SK-N-SH (cell line): ENCODE data around the gene NDUFA12. TPM values are rescaled to one million over a fixed set of nuclear protein-coding genes. Genes with fewer than 3 reads are reported as not detected.

Experiments used
- CTCF ChIA-PET: fragments of 300-600, 350-600 bp; formaldehyde crosslinking; extraction: SDS; loops from one replicate; lab custom pipeline; 2021; lab: Yijun Ruan, JAX
- POLR2A ChIA-PET: fragments of 350-600 bp; sonication (Branson Sonifier 250); formaldehyde crosslinking; extraction: SDS; loops from one replicate; lab custom pipeline; 2020; ENCODE audit warnings: antibody characterized with exemption, inconsistent platforms; lab: Yijun Ruan, JAX
- DNase-seq: peaks from one replicate; pipeline ENCODE4 v3.0.0; 2012
- H2AFZ ChIP-seq: fragments of 200-600 bp; sonication (generic); 2 replicates; pipeline ENCODE4 v1.8.1; 2016; ENCODE audit warnings: antibody characterized with exemption, mild to moderate bottlenecking, low read depth
- H3F3A ChIP-seq: fragments of 200-600 bp; sonication (generic); replicated peaks from 2 replicates; pipeline ENCODE3; 2016; ENCODE audit warnings: antibody characterized with exemption, mild to moderate bottlenecking; ENCODE audit not compliant: insufficient read depth
- H3K27ac ChIP-seq, 2 experiments: fragments of 200-500 bp in 1 of 2; fragments of 200-600 bp in 1 of 2; sonication (Bioruptor generic) in 1 of 2; sonication (generic), shearing (Covaris generic) in 1 of 2; 2 replicates each; pipeline versions ENCODE4 v1.5.1 to v1.6.1; 2014 to 2016; ENCODE audit warnings: low read depth in 2 of 2, inconsistent platforms in 1 of 2, low read length in 1 of 2, mild to moderate bottlenecking in 1 of 2, mixed read lengths in 1 of 2
- H3K27me3 ChIP-seq: fragments of 200-600 bp; sonication (generic), shearing (Covaris generic); 2 replicates; pipeline ENCODE4 v1.6.1; 2016; ENCODE audit warnings: mixed run types; ENCODE audit not compliant: insufficient read depth
- H3K36me3 ChIP-seq, 2 experiments: fragments of 200-500 bp in 1 of 2; fragments of 200-600 bp in 1 of 2; sonication (Bioruptor generic) in 1 of 2; sonication (generic) in 1 of 2; replicated peaks in 1 of 2; 2 replicates each; pipeline versions ENCODE3 to v1.5.1; 2014 to 2016; ENCODE audit warnings: low read length in 1 of 2, mild to moderate bottlenecking in 1 of 2; ENCODE audit not compliant: insufficient read depth in 2 of 2, control insufficient read depth in 1 of 2
- H3K4me1 ChIP-seq, 2 experiments: fragments of 200-500 bp in 1 of 2; fragments of 200-600 bp in 1 of 2; sonication (Bioruptor generic) in 1 of 2; sonication (generic), shearing (Covaris generic) in 1 of 2; 2 replicates each; pipeline versions ENCODE4 v1.5.1 to v1.6.1; 2014 to 2016; ENCODE audit warnings: low read depth in 1 of 2, low read length in 1 of 2, mixed run types in 1 of 2; ENCODE audit not compliant: insufficient read depth in 2 of 2, control insufficient read depth in 1 of 2
- H3K4me2 ChIP-seq: fragments of 200-600 bp; sonication (generic), shearing (Covaris generic); 2 replicates; pipeline ENCODE4 v1.6.1; 2017; ENCODE audit warnings: mixed run types
- H3K4me3 ChIP-seq, 2 experiments: fragments of 200-500 bp in 1 of 2; fragments of 200-600 bp in 1 of 2; sonication (Bioruptor generic) in 1 of 2; sonication (generic), shearing (Covaris generic) in 1 of 2; 2 replicates each; pipeline versions ENCODE4 v1.5.1 to v1.8.1; 2014 to 2016; ENCODE audit warnings: low read depth in 2 of 2, inconsistent platforms in 1 of 2, low read length in 1 of 2, mild to moderate bottlenecking in 1 of 2, mixed read lengths in 1 of 2, moderate library complexity in 1 of 2
- H3K79me2 ChIP-seq: fragments of 200-600 bp; sonication (generic); 2 replicates; pipeline ENCODE4 v1.8.1; 2017; ENCODE audit warnings: mild to moderate bottlenecking; ENCODE audit not compliant: insufficient read depth
- H3K9ac ChIP-seq: fragments of 200-600 bp; sonication (generic); 2 replicates; pipeline ENCODE4 v1.6.1; 2017; ENCODE audit warnings: mixed run types
- H3K9me2 ChIP-seq: fragments of 200-600 bp; sonication (generic); 2 replicates; pipeline ENCODE4 v1.6.1; 2017; ENCODE audit warnings: mixed run types
- H3K9me3 ChIP-seq: fragments of 200-600 bp; sonication (generic); 2 replicates; pipeline ENCODE4 v1.6.1; 2017; ENCODE audit warnings: mixed run types, mild to moderate bottlenecking, moderate library complexity
- H4K20me1 ChIP-seq: fragments of 200-600 bp; sonication (generic); 2 replicates; pipeline ENCODE4 v1.6.1; 2017; ENCODE audit warnings: mild to moderate bottlenecking, mixed run types; ENCODE audit not compliant: insufficient read depth
- FOSL2 ChIP-seq: IDR thresholded peaks from 2 replicates; pipeline ENCODE4 v1.4.0; 2012; ENCODE audit warnings: low read depth, mild to moderate bottlenecking, moderate library complexity, borderline replicate concordance
- FOXJ3 ChIP-seq: sonication (generic); formaldehyde crosslinking; IDR thresholded peaks from 2 replicates; pipeline ENCODE4 v1.5.1; 2020; ENCODE audit warnings: mild to moderate bottlenecking, missing genetic modification reagents
- FOXM1 ChIP-seq: IDR thresholded peaks from 2 replicates; pipeline ENCODE4 v1.4.0; 2012; ENCODE audit warnings: low read depth, mild to moderate bottlenecking
- GATA2 ChIP-seq: sonication (generic); formaldehyde crosslinking; IDR thresholded peaks from 2 replicates; pipeline ENCODE4 v1.5.0; 2020; ENCODE audit warnings: mild to moderate bottlenecking, missing genetic modification reagents
- IRF3 ChIP-seq: fragments of 150-350 bp; IDR thresholded peaks from 2 replicates; pipeline ENCODE4 v1.6.1; 2016; ENCODE audit warnings: mild to moderate bottlenecking, low read depth, low read length
- MAX ChIP-seq: IDR thresholded peaks from 2 replicates; pipeline ENCODE4 v1.4.0; 2012; ENCODE audit warnings: low read depth
- MEF2A ChIP-seq: IDR thresholded peaks from 2 replicates; pipeline ENCODE4 v1.4.0; 2012; ENCODE audit warnings: low read depth, borderline replicate concordance
- MXI1 ChIP-seq: IDR thresholded peaks from 2 replicates; pipeline ENCODE4 v1.6.1; 2012; ENCODE audit warnings: mild to moderate bottlenecking, low read depth, low read length, improper control_type of control experiment
- NRF1 ChIP-seq: IDR thresholded peaks from 2 replicates; pipeline ENCODE4 v1.6.1; 2012; ENCODE audit warnings: low read depth, mild to moderate bottlenecking, low read length
- POLR2AphosphoS5 ChIP-seq: IDR thresholded peaks from 2 replicates; pipeline ENCODE4 v1.6.1; 2012; ENCODE audit warnings: low read depth, low read length
- RCOR1 ChIP-seq: fragments of 150-350 bp; IDR thresholded peaks from 2 replicates; pipeline ENCODE4 v1.6.1; 2017; ENCODE audit warnings: antibody characterized with exemption, low read length
- RFX5 ChIP-seq: IDR thresholded peaks from 2 replicates; pipeline ENCODE4 v1.6.1; 2012; ENCODE audit warnings: mild to moderate bottlenecking, improper control_type of control experiment, low read length
- SMC3 ChIP-seq: IDR thresholded peaks from 2 replicates; pipeline ENCODE4 v1.6.1; 2012; ENCODE audit warnings: low read depth, low read length, improper control_type of control experiment
- TAF1 ChIP-seq: IDR thresholded peaks from 2 replicates; pipeline ENCODE4 v1.6.1; 2012; ENCODE audit warnings: low read depth, mild to moderate bottlenecking, low read length, moderate library complexity, borderline replicate concordance
- TEAD4 ChIP-seq: IDR thresholded peaks from 2 replicates; pipeline ENCODE4 v1.4.0; 2012; ENCODE audit warnings: mild to moderate bottlenecking, borderline replicate concordance; ENCODE audit not compliant: insufficient read depth
- USF2 ChIP-seq: fragments of 150-350 bp; IDR thresholded peaks from 2 replicates; pipeline ENCODE4 v1.6.1; 2017; ENCODE audit warnings: antibody characterized with exemption, low read length, low read depth, borderline replicate concordance
- YY1 ChIP-seq: IDR thresholded peaks from 2 replicates; pipeline ENCODE4 v1.4.0; 2012; ENCODE audit warnings: low read depth, mild to moderate bottlenecking
- ZBTB33 ChIP-seq: IDR thresholded peaks from 2 replicates; pipeline ENCODE4 v1.4.0; 2012; ENCODE audit warnings: low read depth, borderline replicate concordance
- WGBS: methylation state at CpG from one replicate; pipeline ENCODE4 v1.1.6; 2017; ENCODE audit warnings: low lambda C conversion rate; 5-methylcytosine and 5-hydroxymethylcytosine counted together
- polyA plus RNA-seq, 3 experiments: library from polyadenylated mRNA; depleted of rRNA; stranded (reverse); fragments of >200 nt; gene quantifications; 2 replicates each; pipeline ENCODE4 v1.2.3, GENCODE V29; 2012

The NDUFA12 gene
- polyA plus RNA-seq, 1 of the 3 experiments (the other 2 are of a cell fraction) = 106 TPM

DNA sequence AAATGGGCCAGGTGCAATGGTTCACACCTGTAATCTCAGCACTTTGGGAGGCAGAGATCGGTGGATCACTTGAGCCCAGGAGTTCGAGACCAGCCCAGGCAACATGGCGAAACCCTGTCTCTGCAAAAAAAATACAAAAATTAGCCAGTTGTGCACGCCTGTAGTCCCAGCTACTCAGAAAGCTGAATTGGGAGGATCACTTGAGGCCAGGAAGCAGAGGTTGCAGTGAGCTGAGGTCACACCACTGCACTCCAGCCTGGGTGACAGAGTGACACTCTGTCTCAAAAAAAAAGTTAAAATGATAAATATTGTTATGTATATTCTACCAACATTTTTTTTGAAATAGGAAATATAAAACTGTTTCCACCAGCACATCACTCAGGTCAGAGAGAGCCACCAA, 64.9 kb downstream of the NDUFA12 start:
- H3F3A ChIP-seq = no peaks in the 10 kb centered on the region
- no peak for DNase-seq
- H3K9me3 ChIP-seq = no peaks in the 10 kb centered on the region
- no peaks in the 10 kb centered on the region for H3K79me2 ChIP-seq
- TF ChIP-seq NRF1 (no peak), MEF2A (no peak), RFX5 (no peak), SMC3 (no peak), MAX (no peak), ZBTB33 (no peak), TAF1 (no peak), USF2 (no peak), POLR2AphosphoS5 (no peak), TEAD4 (no peak), FOSL2 (no peak), FOXM1 (no peak), IRF3 (no peak), RCOR1 (no peak), GATA2 (CRISPR knock-in tag) (no peak)
- no peaks in the 10 kb centered on the region; a peak in 1 of 4 replicates for H3K4me1 ChIP-seq
- H3K4me3 ChIP-seq = no peak overlapping the region
- H3K27me3 ChIP-seq = no peaks in the 10 kb centered on the region
- H3K36me3 ChIP-seq = no peaks in the 10 kb centered on the region
- ChIA-PET POLR2A (no interaction called here), CTCF (no interaction called here)
- 71% methylated on average over 4 of the region's 4 CpGs for WGBS
- no peaks in the 10 kb centered on the region for H4K20me1 ChIP-seq
- H3K9me2 ChIP-seq = no peaks in the 10 kb centered on the region
- H3K9ac ChIP-seq = no peak overlapping the region
- H3K4me2 ChIP-seq = no peak overlapping the region
- H2AFZ ChIP-seq = no peak overlapping the region
- H3K27ac ChIP-seq = no peak overlapping the region

DNA sequence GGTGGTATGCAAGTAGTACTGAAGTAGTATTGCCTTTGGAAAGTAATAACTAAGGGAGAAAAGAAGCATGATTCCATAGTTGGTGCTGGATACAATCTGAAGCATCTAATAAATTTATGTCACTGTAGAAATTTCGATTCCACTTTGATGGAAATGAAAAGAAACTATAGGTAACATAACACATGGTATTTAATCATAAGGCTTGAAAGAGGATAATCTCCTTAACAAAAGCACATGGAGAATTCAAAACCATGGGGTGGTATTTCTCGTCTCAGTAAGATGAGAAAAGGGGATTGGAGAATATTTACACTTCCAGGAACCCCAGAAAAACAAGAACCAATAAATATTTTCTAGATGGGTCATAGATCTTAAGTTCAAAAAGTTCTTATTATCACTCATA, 72.7 kb downstream of the NDUFA12 start:
- H3F3A ChIP-seq = no peaks in the 10 kb centered on the region
- ChIA-PET CTCF (no interaction called here), POLR2A (no interaction called here)
- no peaks in the 10 kb centered on the region for H3K4me1 ChIP-seq
- no peaks in the 10 kb centered on the region for H4K20me1 ChIP-seq
- H3K27me3 ChIP-seq = no peaks in the 10 kb centered on the region
- no peaks in the 10 kb centered on the region for H3K79me2 ChIP-seq
- H3K9me3 ChIP-seq = no peaks in the 10 kb centered on the region
- no peak overlapping the region for H3K27ac ChIP-seq
- H2AFZ ChIP-seq = no peak overlapping the region
- H3K4me2 ChIP-seq = no peak overlapping the region
- no peak for DNase-seq
- H3K4me3 ChIP-seq = no peak overlapping the region
- no peaks in the 10 kb centered on the region for H3K36me3 ChIP-seq
- TF ChIP-seq YY1 (no peak), MAX (no peak), RFX5 (no peak), ZBTB33 (no peak), FOXJ3 (CRISPR knock-in tag) (no peak), POLR2AphosphoS5 (no peak), FOXM1 (no peak), MXI1 (no peak)
- no peaks in the 10 kb centered on the region for H3K9me2 ChIP-seq
- no peak overlapping the region for H3K9ac ChIP-seq
- 6% methylated on average over 2 of the region's 2 CpGs for WGBS
